ENCODE results near the gene SLC16A3.

DNA sequence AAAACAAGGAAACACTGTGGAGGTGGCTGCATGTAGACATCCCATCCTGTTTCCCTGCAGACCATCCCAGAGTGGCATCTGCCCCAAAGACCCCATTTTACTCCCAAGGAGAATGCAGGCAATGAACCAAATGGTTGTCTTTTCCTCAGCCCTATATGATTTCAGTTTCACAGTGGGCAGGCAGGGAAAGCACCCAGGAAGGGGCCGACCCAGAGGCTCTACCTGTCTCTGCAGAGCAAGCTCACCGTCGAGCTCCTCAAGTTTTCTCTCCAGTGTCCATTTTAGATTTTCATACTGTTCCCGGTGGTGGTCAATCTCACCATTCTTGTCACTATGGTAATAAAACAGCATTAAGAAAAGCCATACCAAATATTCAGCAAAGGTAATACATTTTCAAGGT, 30.8 kb upstream of the SLC16A3 start:
- TF ChIP-seq, protein P1, sequence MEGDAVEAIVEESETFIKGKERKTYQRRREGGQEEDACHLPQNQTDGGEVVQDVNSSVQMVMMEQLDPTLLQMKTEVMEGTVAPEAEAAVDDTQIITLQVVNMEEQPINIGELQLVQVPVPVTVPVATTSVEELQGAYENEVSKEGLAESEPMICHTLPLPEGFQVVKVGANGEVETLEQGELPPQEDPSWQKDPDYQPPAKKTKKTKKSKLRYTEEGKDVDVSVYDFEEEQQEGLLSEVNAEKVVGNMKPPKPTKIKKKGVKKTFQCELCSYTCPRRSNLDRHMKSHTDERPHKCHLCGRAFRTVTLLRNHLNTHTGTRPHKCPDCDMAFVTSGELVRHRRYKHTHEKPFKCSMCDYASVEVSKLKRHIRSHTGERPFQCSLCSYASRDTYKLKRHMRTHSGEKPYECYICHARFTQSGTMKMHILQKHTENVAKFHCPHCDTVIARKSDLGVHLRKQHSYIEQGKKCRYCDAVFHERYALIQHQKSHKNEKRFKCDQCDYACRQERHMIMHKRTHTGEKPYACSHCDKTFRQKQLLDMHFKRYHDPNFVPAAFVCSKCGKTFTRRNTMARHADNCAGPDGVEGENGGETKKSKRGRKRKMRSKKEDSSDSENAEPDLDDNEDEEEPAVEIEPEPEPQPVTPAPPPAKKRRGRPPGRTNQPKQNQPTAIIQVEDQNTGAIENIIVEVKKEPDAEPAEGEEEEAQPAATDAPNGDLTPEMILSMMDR (IDR thresholded peaks at IDR 0.05) = no peak
- TF ChIP-seq FOXK1 (CRISPR knock-in tag; IDR thresholded peaks at IDR 0.05) (no peak), TP53 (CRISPR knock-in tag; IDR thresholded peaks at IDR 0.05) (no peak)
- TF ChIP-seq, protein P2, sequence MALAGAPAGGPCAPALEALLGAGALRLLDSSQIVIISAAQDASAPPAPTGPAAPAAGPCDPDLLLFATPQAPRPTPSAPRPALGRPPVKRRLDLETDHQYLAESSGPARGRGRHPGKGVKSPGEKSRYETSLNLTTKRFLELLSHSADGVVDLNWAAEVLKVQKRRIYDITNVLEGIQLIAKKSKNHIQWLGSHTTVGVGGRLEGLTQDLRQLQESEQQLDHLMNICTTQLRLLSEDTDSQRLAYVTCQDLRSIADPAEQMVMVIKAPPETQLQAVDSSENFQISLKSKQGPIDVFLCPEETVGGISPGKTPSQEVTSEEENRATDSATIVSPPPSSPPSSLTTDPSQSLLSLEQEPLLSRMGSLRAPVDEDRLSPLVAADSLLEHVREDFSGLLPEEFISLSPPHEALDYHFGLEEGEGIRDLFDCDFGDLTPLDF (CRISPR knock-in tag; IDR thresholded peaks at IDR 0.05) = no peak
- TF ChIP-seq, protein P3, sequence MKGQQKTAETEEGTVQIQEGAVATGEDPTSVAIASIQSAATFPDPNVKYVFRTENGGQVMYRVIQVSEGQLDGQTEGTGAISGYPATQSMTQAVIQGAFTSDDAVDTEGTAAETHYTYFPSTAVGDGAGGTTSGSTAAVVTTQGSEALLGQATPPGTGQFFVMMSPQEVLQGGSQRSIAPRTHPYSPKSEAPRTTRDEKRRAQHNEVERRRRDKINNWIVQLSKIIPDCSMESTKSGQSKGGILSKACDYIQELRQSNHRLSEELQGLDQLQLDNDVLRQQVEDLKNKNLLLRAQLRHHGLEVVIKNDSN (CRISPR knock-in tag; IDR thresholded peaks at IDR 0.05) = no peak

Data from WTC11 (cell line).